Ascending aorta (tissue), 2 donors: ENCODE measurements around the gene CLN3. TPM values are rescaled to one million over a fixed set of nuclear protein-coding genes. Genes with fewer than 3 reads are reported as not detected.
"Not testable (repeated sequence)": the region's sequence is repeated elsewhere in the genome, so short reads cannot be mapped to it uniquely, and the experiment has no call there.

Experiments
- DNase-seq, 2 donors: peaks; one replicate each; pipeline ENCODE4 v3.0.0-alpha.2; 2019; ENCODE audit warnings: low spot score in 2 of 2
- H3K27ac ChIP-seq, 2 donors: fragments of 200-600 bp; sonication (generic); one replicate each; pipeline ENCODE4 v1.5.1; 2016 to 2017; ENCODE audit warnings: mild to moderate bottlenecking in 1 of 2
- H3K27me3 ChIP-seq: fragments of 200-600 bp; sonication (generic); one replicate; pipeline ENCODE4 v1.5.1; 2017
- H3K36me3 ChIP-seq, 2 donors: fragments of 200-600 bp; sonication (generic); one replicate each; pipeline ENCODE4 v1.5.1; 2016
- H3K4me1 ChIP-seq, 2 donors: fragments of 200-600 bp; sonication (generic); one replicate each; pipeline ENCODE4 v1.5.1; 2016 to 2017; ENCODE audit warnings: mild to moderate bottlenecking in 1 of 2
- H3K4me3 ChIP-seq, 2 donors: fragments of 200-600 bp; sonication (generic); one replicate each; pipeline ENCODE4 v1.5.1; 2016 to 2017; ENCODE audit warnings: mild to moderate bottlenecking in 1 of 2
- H3K9me3 ChIP-seq, 2 donors: fragments of 200-600 bp; sonication (generic); one replicate each; pipeline ENCODE4 v1.5.1; 2016
- intact Hi-C: fragments of 100-400 bp; cut with DNase I; formaldehyde crosslinking; loops from one replicate; pipeline ENCODE4 v1.15.1; 2023
- total RNA-seq: library from RNA; depleted of rRNA; stranded (reverse); fragments of >200 nt; gene quantifications from one replicate; pipeline ENCODE4 v1.1.0, GENCODE V29; 2016
- TF ChIP-seq, protein P1 (sequence below), 3 experiments: fragments of 200-600 bp in 2 of 3; fragments of 450-650 bp in 1 of 3; sonication (generic) in 2 of 3; IDR thresholded peaks; one replicate each; pipeline ENCODE4 v1.5.1; 2016 to 2019; ENCODE audit warnings: antibody characterized with exemption in 3 of 3, mild to moderate bottlenecking in 1 of 3, moderate library complexity in 1 of 3

The CLN3 gene
- total RNA-seq, 1 donor from 2014 or later: 16.1 TPM

DNA sequence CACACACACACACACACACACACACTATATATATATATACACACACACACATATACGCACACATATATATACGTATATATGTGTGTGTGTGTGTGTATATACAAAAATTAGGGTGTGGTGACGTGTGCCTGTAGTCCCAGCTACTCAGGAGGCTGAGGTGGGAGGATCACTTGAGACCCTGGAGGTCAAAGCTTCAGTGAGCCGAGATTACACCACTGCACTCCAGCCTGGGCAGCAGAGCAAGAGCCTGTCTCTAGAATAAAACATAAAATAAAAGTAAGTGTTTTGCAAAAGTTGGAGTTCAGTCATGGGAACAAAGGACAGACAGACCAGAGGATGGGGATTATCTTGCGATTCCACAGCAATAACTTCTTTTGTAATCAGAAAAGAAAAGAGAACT is 36.1 kb upstream of the CLN3 start:
- TF ChIP-seq, protein P1, sequence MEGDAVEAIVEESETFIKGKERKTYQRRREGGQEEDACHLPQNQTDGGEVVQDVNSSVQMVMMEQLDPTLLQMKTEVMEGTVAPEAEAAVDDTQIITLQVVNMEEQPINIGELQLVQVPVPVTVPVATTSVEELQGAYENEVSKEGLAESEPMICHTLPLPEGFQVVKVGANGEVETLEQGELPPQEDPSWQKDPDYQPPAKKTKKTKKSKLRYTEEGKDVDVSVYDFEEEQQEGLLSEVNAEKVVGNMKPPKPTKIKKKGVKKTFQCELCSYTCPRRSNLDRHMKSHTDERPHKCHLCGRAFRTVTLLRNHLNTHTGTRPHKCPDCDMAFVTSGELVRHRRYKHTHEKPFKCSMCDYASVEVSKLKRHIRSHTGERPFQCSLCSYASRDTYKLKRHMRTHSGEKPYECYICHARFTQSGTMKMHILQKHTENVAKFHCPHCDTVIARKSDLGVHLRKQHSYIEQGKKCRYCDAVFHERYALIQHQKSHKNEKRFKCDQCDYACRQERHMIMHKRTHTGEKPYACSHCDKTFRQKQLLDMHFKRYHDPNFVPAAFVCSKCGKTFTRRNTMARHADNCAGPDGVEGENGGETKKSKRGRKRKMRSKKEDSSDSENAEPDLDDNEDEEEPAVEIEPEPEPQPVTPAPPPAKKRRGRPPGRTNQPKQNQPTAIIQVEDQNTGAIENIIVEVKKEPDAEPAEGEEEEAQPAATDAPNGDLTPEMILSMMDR (IDR thresholded peaks at IDR 0.05): no peak
- no peak for DNase-seq
- no peaks in the 10 kb centered on the region for H3K9me3 ChIP-seq
- no peak overlapping the region for H3K4me3 ChIP-seq
- no peak overlapping the region for H3K27ac ChIP-seq
- intact Hi-C loops: no loop called here
- H3K4me1 ChIP-seq: no peaks in the 10 kb centered on the region
- no peaks in the 10 kb centered on the region for H3K27me3 ChIP-seq
- no peaks in the 10 kb centered on the region for H3K36me3 ChIP-seq

DNA sequence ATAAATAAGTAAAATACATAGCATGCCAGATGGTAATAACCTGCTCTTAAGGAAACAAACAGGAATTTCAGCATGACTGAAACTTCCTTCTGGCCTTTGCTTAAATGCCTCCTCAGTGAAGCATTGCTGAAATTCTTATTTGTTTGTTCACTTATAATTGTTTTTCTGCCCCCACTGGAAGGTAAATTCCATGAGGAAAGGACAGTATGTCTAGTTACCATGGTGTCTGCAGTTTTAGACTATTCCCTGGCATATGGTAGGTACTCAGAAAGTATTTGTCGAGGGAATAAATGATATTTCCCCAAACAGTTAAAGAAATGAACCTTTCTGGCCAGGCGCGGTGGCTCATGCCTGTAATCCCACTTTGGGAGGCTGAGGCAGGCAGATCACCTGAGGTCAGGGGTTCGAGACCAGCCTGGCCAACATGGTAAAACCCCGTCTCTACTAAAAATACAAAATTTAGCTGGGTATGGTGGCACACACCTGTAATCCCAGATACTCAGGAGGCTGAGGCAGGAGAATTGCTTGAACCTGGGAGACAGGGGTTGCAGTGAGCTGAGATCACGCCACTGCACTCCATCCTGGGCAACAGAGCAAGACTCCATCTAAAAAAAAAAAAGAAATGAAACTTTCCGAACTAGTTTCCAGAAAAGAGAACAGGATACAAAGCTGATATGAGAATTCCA is 35.4 kb upstream of the CLN3 start:
- DNase-seq, H3K4me1 ChIP-seq, H3K9me3 ChIP-seq, H3K4me3 ChIP-seq, H3K27ac ChIP-seq, H3K36me3 ChIP-seq, H3K27me3 ChIP-seq, intact Hi-C loops: not testable (repeated sequence)

DNA sequence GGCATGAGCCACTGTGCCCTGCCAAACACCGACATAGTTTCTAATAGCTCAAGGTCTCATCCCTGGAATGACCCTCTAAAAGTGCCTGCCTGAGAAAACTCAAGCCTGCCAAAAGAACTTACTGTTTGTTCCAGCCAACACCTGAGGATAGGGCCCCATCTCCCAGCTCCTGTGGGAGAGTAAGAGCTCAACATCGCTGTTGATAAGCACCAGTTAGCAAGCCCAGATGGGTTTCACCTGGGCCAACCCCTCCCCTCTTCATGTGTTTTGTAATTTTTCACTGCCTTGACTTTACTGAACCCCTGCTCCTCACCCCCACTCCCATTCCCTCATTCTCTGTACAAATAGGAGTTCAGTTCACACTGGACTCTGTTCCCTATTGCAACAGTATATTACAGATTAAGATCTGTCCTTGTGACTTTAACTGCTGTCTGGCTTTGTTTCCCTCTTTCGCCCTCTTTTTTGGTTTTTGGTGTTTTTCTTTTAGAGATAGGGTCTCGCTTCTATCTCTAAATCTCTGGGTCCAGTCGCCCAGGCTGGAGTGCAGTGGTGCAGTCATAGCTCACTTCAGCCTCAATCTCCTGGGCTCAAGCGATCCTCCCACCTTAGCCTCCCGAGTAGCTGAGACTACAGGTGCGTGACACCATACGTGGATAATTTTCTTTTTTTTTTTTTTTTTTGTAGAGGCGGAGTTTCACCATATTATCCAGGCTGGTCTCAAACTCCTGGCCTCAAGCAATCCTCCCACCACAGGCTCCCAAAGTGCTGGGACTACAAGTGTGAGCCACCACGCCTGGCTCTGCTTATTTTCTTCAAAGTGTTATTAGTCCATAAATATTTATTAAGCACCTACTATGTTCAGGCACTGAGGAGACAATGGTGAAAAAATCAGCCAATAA is 34.6 kb upstream of the CLN3 start:
- Histone ChIP-seq H3K36me3 (no peaks in the 10 kb centered on the region), H3K4me3 (no peak overlapping the region), H3K9me3 (no peaks in the 10 kb centered on the region), H3K4me1 (no peaks in the 10 kb centered on the region), H3K27me3 (no peaks in the 10 kb centered on the region), H3K27ac (no peak overlapping the region)
- TF ChIP-seq, protein P1 (IDR thresholded peaks at IDR 0.05): no peak
- DNase-seq: no peak
- intact Hi-C loops: no loop called here

DNA sequence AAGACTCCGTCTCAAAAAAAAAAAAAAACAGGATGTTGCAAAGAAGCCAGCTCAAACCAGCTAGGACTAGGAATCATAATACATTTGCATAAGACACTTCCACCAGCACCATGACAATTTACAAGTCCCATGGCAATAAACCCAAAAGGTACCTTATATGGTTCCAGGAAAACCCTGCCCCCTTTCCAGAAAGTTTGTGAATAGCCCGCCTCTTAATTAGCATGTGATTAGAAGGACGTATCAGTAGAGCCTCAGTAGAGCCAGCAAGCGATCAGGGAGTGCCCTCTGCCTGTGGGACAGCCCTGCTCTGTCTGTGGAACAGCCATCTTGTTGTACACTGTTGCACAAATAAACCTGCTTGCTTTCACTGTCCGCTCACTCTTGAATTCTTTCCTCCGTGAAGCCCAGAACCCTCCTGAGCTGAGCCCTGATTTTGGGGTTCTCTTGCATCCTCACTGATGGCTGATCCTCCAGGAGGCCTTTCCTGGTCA is 32.9 kb upstream of the CLN3 start:
- intact Hi-C loops: no loop called here
- H3K27me3 ChIP-seq: no peaks in the 10 kb centered on the region
- TF ChIP-seq, protein P1 (IDR thresholded peaks at IDR 0.05): no peak
- no peaks in the 10 kb centered on the region for H3K36me3 ChIP-seq
- H3K4me3 ChIP-seq: no peak overlapping the region
- no peak for DNase-seq
- no peaks in the 10 kb centered on the region for H3K9me3 ChIP-seq
- no peak overlapping the region for H3K27ac ChIP-seq
- no peaks in the 10 kb centered on the region for H3K4me1 ChIP-seq

DNA sequence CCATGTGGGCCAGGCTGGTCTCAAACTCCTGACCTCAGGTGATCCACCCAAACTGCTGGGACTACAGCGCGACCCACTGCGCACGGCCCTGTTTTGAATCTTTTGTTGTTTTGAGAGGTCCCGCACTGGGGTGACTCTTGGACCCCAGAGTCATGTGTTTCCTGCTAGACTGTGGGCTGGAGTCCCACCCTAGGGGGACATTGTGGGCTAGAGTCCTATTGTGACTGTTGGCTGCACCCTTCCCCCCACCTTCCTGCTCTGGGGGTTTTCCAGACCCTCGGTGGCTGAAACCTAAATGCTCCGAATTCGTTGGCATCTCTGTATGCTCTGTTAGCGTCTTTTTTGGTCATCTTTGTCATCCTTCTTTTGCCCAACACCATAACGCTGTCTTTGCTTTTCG is 30.9 kb upstream of the CLN3 start:
- no peak for DNase-seq
- no peaks in the 10 kb centered on the region for H3K9me3 ChIP-seq
- intact Hi-C loops: no loop called here
- H3K4me1 ChIP-seq: no peaks in the 10 kb centered on the region
- no peak overlapping the region for H3K4me3 ChIP-seq
- no peak overlapping the region for H3K27ac ChIP-seq
- TF ChIP-seq, protein P1 (IDR thresholded peaks at IDR 0.05): no peak
- H3K36me3 ChIP-seq: no peaks in the 10 kb centered on the region
- H3K27me3 ChIP-seq: no peaks in the 10 kb centered on the region

DNA sequence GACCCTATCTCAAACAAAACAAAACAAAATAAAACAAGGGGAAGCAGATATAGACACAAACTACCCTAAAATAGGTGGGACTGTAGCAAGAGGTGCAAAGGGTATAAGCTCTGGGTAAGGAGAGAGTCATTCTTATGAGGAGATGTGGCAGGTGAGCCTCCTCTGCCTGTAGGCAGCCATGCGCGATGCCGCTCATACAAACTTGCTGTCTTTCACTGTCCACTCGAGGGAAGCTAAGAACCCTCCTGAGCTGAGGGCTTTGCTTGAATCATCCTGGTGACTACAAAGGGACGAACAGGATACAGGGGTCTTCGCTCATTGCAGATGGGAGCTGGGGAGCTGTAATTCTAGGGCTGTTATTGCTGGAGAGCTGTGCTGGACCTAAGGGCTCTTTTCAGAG is 29.6 kb upstream of the CLN3 start:
- intact Hi-C loops: no loop called here
- TF ChIP-seq, protein P1 (IDR thresholded peaks at IDR 0.05): no peak
- H3K4me3 ChIP-seq: no peak overlapping the region
- no peak for DNase-seq
- H3K4me1 ChIP-seq: no peaks in the 10 kb centered on the region
- H3K27me3 ChIP-seq: no peaks in the 10 kb centered on the region
- H3K9me3 ChIP-seq: no peaks in the 10 kb centered on the region
- no peak overlapping the region for H3K27ac ChIP-seq
- H3K36me3 ChIP-seq: no peaks in the 10 kb centered on the region
